Left hindlimb (tissue), 1 donor: ENCODE results near the gene LMO4.

Experiments used
- DNase-seq: peaks from one replicate; pipeline ENCODE4 v3.0.0-alpha.2; 2018

LMO4 gene

GRCh38 chr1:87329051-87329525 is 408 bp downstream of the LMO4 start:
- DNase-seq = peak; percentile 75

- DNase-seq = no peak
Observed at GRCh38 chr1:87329526-87330056, 911 bp downstream of the LMO4 start.

DNA sequence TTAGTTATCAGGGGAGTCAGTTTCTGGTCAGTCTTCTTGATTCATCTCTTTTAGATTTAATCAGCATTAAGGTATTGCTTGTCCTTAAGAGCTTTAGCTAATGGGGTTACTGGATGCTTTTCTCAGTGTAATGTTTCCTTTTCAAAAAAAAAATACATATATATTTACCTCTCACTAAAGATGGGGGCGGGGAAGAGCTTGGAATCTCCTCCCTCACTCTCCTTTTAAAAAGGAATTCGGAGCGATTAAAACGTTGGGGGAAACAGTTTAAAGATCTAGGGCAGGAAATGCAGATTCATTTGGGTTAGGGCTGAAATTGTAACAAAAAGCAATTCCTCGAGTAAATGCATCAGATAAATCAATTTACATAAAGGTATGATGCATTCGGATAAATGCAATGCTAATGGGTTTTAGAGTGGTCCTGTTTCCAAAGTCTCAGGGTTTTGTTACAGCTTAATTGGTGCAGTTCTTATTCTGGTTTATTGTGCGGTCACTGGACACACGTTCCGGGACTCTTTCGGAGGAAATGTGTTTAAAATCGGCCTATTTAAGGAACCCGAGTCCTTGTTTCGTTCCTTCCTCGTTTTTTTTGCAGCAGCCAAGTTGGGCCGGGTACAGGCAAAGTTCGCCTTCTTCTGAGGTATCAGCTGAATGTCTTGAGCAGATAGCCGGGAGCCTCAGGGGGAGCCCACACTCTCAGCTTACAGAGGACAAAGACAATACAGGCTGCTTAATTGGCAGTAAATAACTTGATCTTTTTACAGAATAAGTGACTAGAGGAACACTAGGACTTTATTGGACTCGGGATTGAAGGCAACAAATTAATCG is 1.6 kb downstream of the LMO4 start:
- DNase-seq = peak; percentile 46

DNA sequence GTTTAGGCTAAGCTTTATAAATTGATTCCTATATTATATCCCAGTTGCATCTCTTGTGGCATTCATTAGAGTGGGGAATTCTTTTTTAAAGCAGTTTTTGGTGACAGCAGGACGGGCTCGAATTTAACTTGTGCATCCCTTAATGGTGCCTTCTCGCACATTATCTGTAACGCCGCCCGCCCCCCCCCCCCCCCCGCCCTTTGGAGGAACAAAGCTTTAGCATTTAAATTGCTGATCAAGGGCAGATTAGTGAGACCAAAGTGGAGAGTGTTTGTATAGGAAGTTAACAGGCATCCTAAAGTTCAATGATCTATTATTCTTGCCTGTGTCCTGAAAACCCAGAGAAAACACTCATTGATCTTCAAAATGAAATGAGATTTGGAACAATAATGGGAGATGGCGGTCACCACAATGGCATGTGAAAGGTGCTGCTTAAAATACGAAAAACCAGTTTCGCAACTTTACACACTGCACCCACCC is 2.2 kb downstream of the LMO4 start:
- no peak for DNase-seq

GRCh38 chr1:87331365-87332241 is 2.9 kb downstream of the LMO4 start:
- DNase-seq = peak; percentile 90

GRCh38 chr1:87333692-87334347 is 5.1 kb downstream of the LMO4 start:
- no peak for DNase-seq

GRCh38 chr1:87334351-87335174 is 5.9 kb downstream of the LMO4 start:
- no peak for DNase-seq

DNA sequence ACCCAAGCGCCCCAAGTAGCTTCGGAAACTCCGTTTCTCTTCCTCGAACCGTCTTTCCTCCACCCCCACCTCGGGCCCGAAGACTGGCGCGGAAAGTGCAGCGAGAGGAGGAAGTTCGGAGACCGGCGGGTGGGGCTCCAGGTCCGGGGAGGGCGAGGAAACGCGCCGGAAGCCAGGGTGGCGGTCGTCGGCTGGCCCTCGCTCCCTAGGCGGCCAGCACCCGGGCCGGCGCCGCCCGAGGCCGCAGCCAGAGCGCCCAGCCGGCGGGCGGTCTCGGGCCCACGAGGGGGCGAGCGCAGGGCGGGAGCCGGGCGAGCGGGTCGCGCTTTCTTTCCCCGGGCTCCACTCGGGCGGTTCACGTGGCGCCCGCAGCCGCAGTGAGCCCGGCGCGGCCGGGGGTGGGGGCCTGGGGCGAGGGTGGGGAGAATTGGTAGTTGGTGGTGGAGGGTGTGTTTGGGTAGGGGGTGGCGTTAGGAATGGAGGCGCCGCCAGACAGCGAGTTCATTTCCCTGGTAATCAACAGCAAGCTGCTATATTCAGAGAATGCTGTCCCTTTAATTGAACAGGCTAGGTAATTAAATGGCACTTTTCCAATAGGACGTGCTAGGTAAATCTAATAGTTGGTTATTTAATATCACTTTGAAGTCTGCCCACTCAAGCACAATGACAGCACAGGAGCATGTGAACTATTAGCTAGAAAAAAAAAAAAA is 6.7 kb downstream of the LMO4 start:
- peak; percentile 75 for DNase-seq

DNA sequence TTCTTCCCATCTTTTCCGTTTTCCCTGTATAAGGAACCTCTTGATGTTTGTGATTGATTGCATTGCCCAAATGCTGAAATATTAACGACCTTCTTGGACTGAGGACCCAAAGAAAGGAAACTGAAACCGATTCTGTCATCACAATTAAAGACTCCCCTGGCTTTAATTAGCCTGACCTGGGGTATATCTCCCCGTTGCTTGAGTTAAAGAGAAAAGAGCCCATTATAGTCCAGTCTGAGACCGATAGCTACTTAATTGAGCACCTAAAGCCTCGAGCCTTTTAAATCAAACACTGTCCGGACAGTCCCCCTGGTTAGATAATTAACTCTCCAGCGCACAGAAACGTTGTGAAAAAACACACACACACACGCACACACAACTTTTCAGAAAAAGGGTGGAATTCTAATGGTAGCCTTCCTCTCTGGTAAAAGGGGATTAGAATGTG is 8.0 kb downstream of the LMO4 start:
- DNase-seq = no peak

- DNase-seq = no peak
Observed at GRCh38 chr1:87337606-87338005, 8.9 kb downstream of the LMO4 start.

GRCh38 chr1:87338566-87338965 is 9.9 kb downstream of the LMO4 start:
- DNase-seq = no peak

GRCh38 chr1:87344231-87344630 is 15.6 kb downstream of the LMO4 start:
- DNase-seq = no peak

- DNase-seq = no peak
Observed at GRCh38 chr1:87346130-87346814, 17.6 kb downstream of the LMO4 start.

GRCh38 chr1:87348341-87349019 is 19.8 kb downstream of the LMO4 start:
- DNase-seq = no peak

DNA sequence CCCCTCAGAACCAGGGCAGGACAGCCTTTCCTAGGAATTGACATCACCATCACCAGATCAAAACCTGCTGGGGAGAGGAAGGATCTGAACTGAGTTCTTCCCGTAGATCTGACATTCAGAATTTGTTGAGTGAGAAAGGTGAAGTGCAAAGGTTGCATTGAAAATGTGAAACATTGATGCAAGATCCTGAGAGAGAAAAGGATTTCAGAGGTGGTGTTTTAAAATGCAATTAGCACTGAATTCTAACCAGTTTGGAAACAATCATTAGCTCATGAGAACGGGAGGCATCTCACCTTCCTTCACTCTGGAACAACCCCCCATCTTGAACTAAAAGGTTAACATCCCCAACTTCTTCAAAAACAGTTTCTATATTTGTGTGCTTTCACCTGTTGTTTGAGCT is 20.4 kb downstream of the LMO4 start:
- DNase-seq = no peak

DNA sequence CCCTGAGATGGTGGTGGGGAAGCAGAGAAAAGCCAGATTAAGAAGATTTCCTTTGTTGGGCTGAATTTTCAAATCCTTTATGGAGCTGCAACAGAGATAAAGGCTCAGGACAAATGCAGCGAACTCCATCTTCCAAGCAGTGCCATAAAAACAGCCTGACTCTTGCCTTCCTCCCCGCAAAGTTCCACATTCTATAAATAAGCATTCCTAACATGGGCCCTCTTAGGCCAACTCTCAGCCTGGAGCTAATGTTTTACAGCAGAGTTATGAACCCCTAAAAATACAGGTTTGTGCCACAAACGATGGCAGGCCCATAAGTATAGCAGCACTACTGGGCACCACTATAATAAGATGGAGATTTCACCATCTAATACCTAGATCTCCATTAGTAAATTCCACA is 27.2 kb downstream of the LMO4 start:
- DNase-seq = no peak

DNA sequence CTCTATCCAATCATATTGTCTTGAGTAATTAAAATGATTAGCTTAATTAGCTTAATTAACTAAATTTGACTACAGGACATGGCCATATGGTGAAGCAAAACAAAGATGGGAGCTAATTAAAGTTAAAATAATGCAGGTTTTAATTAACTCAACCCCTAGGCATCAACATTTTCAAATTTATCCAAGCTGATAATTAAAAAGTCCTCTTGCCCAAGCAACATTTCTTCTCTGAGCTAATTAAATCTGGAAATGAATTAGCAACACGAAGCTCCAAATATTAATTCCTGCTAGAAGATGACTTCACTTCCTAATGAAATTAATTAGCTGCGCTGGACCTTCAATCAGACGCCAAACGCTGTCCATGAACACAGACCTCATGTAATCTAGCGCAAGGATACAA is 27.9 kb downstream of the LMO4 start:
- DNase-seq = no peak

DNA sequence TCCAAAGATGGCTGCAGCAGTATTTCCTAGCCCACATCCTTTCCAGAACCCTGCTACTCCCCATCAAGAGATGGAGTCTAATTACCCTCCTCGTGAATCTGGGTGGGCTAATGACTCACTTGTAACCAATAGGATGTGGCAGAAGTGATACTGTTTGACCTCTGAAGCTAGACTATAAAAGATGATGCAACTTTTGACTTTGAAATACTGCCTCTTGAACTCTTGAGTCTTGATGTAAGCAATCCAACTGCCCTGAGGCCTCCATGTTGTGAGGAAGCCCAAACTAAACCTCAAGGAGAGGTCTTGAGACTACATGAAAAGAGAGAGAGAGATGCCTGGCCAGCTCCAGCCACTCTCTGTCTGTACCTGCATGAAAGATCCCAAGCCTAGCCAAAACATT is 29.5 kb downstream of the LMO4 start:
- no peak for DNase-seq

DNA sequence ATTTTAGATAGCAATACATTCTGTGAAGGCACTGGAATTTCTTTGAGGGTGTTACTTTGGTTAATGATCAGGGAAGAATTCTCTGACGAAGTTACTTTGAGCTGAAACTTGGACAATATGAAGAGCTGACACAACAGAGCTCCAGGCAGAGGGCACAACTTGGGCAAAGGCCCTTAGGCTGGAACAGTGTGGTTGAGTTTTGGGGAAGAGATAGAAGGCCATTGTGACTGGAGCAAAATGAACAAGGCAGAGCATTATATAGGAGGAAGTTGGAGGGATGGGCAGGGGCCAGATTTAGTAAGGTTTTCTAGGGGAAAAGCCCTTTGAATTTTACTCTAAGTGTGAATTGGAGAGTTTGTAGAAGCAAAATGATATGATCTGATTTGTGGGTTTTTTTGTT is 30.9 kb downstream of the LMO4 start:
- DNase-seq = no peak
